Lung (tissue), 12 donors: ENCODE measurements around the gene PKD1. TPM values are rescaled to one million over a fixed set of nuclear protein-coding genes. Genes with fewer than 3 reads are reported as not detected.
"Not testable (repeated sequence)": the region's sequence is repeated elsewhere in the genome, so short reads cannot be mapped to it uniquely, and the experiment has no call there.

Source experiments
- ATAC-seq: fragments of 200-7000 bp; cut with Tn5 transposase; one replicate; pipeline ENCODE4 v1.9.1; 2020; ENCODE audit warnings: moderate number of reproducible peaks; ENCODE audit not compliant: insufficient read depth, low FRiP score
- DNase-seq, 3 donors: peaks; one replicate each; pipeline ENCODE4 v3.0.0-alpha.2; 2013 to 2017
- H3K27ac ChIP-seq, 2 donors: one replicate each; pipeline ENCODE4 v1.5.1; 2013; ENCODE audit warnings: mild to moderate bottlenecking in 2 of 2, moderate library complexity in 2 of 2, control low read depth in 1 of 2, inconsistent platforms in 1 of 2, low read depth in 1 of 2, low read length in 1 of 2
- H3K27me3 ChIP-seq, 3 donors: one replicate each; pipeline ENCODE4 v1.5.1; 2013; ENCODE audit warnings: low read length in 2 of 3; ENCODE audit not compliant: control insufficient read depth in 3 of 3, insufficient read depth in 3 of 3
- H3K36me3 ChIP-seq, 4 donors: one replicate each; pipeline ENCODE4 v1.5.1; 2013; ENCODE audit warnings: low read length in 4 of 4, mild to moderate bottlenecking in 1 of 4, moderate library complexity in 1 of 4; ENCODE audit not compliant: control insufficient read depth in 4 of 4, insufficient read depth in 4 of 4
- H3K4me1 ChIP-seq, 5 donors: one replicate each; pipeline ENCODE4 v1.5.1; 2013; ENCODE audit warnings: low read length in 5 of 5, mild to moderate bottlenecking in 2 of 5, moderate library complexity in 1 of 5; ENCODE audit not compliant: control insufficient read depth in 5 of 5, insufficient read depth in 5 of 5
- H3K4me3 ChIP-seq: one replicate; pipeline ENCODE4 v1.5.1; 2013; ENCODE audit warnings: mild to moderate bottlenecking, control low read depth, moderate library complexity
- H3K9ac ChIP-seq, 2 donors: one replicate each; pipeline ENCODE4 v1.5.1; 2013; ENCODE audit warnings: low read length in 2 of 2, control low read depth in 1 of 2; ENCODE audit not compliant: insufficient read depth in 1 of 2
- H3K9me3 ChIP-seq, 4 donors: one replicate each; pipeline ENCODE4 v1.5.1; 2013; ENCODE audit warnings: low read length in 3 of 4, mild to moderate bottlenecking in 1 of 4, moderate library complexity in 1 of 4; ENCODE audit not compliant: control insufficient read depth in 4 of 4, insufficient read depth in 3 of 4
- WGBS, 2 donors: extraction: QIAGEN DNeasy Blood & Tissue Kit; methylation state at CpG; one replicate each; pipeline ENCODE4 v1.1.7; 2013; 5-methylcytosine and 5-hydroxymethylcytosine counted together
- polyA plus RNA-seq, 2 donors: library from polyadenylated mRNA; stranded (reverse); fragments of 200-250 nt; gene quantifications; one replicate each; pipeline ENCODE4 v1.2.1, GENCODE V29; 2013
- total RNA-seq, 2 donors: library from RNA; depleted of rRNA in 1 of 2; stranded (reverse); fragments of >200 nt in 1 of 2; gene quantifications; one replicate each; pipeline ENCODE4 v1.2.1, GENCODE V29; 2014 to 2021
- TF ChIP-seq, protein P1 (sequence below): IDR thresholded peaks from 2 replicates; pipeline ENCODE4 v1.5.1; 2012; ENCODE audit warnings: mild to moderate bottlenecking; ENCODE audit errors: control extremely low read depth, extremely low read depth
- donor health status: control.
- donor health status: control.
- donor health status: Bipolar disorder and iron deficiency.
- donor health status: healthy.
- donor health status: DM: yes; HTN: yes; CAD: no.

The PKD1 gene
- total and polyA plus RNA-seq, 4 donors: 39.1 to 128 (median 64.6) TPM

DNA sequence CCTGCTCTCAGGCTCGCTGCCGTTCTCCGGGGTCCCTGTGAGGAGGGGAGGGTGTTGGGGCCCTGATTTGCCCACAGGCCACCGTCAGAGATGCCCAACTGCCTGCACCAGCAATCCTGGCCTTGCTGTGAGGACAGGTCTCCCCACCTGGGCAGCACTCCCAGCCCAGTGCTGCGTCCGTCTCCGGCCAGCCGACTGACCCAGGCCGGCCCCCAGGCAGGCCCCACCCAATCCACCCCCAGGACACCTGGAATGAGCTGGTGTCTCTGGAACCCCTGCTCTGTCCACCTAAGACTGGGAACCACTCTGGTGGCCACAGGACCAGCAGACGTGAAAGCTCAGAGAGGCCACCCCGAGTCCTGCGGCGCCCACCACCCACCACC, 20.1 kb downstream of the PKD1 start:
- DNase-seq: no peak
- Histone ChIP-seq H3K36me3 (peaks cover 0 to 35% (median 0%) of the 10 kb centered on the region in 4 donors), H3K4me1 (no peaks in the 10 kb centered on the region)

GRCh38 chr16:2114885-2115590, 20.7 kb downstream of the PKD1 start:
- not testable (repeated sequence) for H3K27me3 ChIP-seq, DNase-seq, H3K27ac ChIP-seq, H3K9ac ChIP-seq, ATAC-seq, H3K4me1 ChIP-seq, H3K9me3 ChIP-seq, H3K4me3 ChIP-seq
- peaks cover 0 to 39% (median 0%) of the 10 kb centered on the region in 4 donors for H3K36me3 ChIP-seq
- 86 to 88% methylated on average over 18 to 33 of the region's 34 CpGs for WGBS, 2 donors

More for the DNA sequence above, 20.1 kb downstream of the PKD1 start:
- H3K9ac ChIP-seq: no peak overlapping the region
- no peaks in the 10 kb centered on the region for H3K27me3 ChIP-seq
- no peak overlapping the region for H3K27ac ChIP-seq
- H3K9me3 ChIP-seq: no peaks in the 10 kb centered on the region
- TF ChIP-seq, protein P1, sequence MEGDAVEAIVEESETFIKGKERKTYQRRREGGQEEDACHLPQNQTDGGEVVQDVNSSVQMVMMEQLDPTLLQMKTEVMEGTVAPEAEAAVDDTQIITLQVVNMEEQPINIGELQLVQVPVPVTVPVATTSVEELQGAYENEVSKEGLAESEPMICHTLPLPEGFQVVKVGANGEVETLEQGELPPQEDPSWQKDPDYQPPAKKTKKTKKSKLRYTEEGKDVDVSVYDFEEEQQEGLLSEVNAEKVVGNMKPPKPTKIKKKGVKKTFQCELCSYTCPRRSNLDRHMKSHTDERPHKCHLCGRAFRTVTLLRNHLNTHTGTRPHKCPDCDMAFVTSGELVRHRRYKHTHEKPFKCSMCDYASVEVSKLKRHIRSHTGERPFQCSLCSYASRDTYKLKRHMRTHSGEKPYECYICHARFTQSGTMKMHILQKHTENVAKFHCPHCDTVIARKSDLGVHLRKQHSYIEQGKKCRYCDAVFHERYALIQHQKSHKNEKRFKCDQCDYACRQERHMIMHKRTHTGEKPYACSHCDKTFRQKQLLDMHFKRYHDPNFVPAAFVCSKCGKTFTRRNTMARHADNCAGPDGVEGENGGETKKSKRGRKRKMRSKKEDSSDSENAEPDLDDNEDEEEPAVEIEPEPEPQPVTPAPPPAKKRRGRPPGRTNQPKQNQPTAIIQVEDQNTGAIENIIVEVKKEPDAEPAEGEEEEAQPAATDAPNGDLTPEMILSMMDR: no peak
- no peak for ATAC-seq
- WGBS, 2 donors: 84 to 93% methylated on average over 10 to 13 of the region's 13 CpGs
- no peak overlapping the region for H3K4me3 ChIP-seq

GRCh38 chr16:2114225-2114624, 21.5 kb downstream of the PKD1 start:
- H3K4me1 ChIP-seq, H3K9ac ChIP-seq, H3K27me3 ChIP-seq, DNase-seq, H3K27ac ChIP-seq, H3K9me3 ChIP-seq, ATAC-seq, H3K4me3 ChIP-seq: not testable (repeated sequence)
- WGBS, 2 donors: 96 to 97% methylated on average over 26 of the region's 26 CpGs
- H3K36me3 ChIP-seq: peaks cover 0 to 45% (median 0%) of the 10 kb centered on the region in 4 donors

DNA sequence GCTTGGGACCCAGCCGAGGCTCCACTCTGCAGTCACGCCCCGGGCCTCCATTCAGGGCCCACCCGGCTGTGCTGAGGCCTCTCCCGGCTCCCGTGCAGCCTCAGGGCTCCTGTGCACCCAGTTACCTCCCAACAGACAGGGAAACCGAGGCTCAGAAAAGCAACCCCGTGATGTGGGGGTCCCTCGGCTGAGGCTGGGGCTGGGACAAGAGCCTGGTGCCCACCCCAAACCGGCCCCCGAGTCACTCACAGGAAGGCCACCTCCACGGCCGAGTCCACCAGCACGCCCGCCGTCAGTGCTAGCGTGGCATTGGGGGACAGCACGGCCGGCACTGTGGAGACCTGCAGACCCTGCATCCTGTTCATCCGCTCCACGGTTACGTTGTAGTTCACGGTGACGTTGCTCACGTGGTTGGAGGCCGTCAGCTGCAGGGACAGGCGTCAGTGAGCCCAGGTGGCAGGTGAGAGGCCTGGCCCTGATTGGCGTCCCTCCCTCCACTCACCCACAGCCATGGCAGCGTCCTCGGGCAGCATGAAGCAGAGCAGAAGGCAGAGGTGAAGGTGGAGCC, 23.1 kb downstream of the PKD1 start:
- DNase-seq, ATAC-seq, H3K4me1 ChIP-seq, H3K9ac ChIP-seq, H3K4me3 ChIP-seq, H3K9me3 ChIP-seq, H3K27me3 ChIP-seq, H3K27ac ChIP-seq: not testable (repeated sequence)
- 88 to 91% methylated on average over 25 to 30 of the region's 30 CpGs for whole genome bisulfite sequencing, 2 donors
- H3K36me3 ChIP-seq: peaks cover 0 to 60% (median 0%) of the 10 kb centered on the region in 4 donors

DNA sequence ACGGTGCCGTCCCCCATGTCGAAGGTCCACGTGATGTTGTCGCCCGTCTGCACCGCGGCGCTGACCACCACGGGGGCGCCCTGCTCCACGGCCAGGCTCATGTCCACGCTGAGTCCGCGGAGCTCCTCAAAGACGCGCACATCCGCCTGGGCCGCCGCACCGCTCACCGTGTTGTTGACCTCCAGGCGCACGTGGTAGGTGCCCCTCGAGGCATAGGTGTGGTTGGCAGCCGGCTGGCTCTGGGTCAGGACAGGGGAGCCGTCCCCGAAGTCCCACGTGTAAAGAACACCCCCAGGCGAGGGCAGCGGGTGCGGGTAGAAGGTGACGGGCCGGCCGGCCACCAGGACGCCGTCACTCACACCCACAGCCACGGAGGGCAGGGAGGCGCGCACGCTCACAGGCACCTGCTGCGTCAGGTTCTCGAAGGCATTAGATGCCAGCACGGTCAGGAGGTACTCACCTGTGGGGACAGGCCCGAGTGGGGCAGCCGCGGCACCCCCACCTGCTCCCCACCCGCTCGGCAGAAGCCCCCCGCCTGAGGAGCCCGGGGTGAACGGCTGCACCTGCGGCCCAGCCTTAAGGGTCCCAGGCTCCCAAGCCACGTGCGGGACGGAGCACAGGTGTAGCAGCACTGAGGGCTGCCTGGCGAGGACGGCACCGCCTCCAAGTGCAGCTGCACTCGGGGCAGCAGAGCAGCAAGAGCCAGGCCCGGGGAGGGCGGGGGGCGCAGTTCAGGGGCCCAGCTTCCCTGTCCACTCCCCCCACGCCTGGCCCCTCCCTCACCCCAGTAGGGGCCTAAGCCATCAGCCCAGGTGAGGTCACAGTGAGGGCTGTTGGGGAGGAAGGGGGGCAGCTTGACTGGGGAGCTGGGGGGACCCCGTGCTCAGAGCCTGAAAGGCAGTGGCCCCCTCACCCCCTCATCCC, 24.0 kb downstream of the PKD1 start:
- H3K9ac ChIP-seq, ATAC-seq: not testable (repeated sequence)

DNA sequence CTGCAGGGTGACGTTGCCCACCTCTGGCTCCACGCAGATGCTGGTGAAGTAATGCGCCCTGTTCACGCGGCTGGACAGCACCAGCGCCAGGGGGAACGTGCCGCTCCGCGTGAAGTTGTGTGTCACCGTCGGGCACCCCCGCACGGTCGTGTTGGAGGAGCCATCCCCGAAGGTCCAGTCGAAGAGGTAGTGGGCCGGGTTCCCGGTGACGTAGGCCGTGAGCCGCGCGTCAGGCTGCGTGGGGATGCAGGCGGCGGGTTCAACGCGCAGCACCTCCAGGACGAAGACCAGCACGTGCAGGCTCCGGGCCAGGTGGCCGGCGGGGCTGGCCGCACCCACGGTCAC, 24.7 kb downstream of the PKD1 start:
- 96 to 98% methylated on average over 35 to 36 of the region's 36 CpGs for WGBS, 2 donors
- peaks cover 0 to 70% (median 3%) of the 10 kb centered on the region in 4 donors for H3K36me3 ChIP-seq

More for the DNA sequence above, 24.0 kb downstream of the PKD1 start:
- H3K27me3 ChIP-seq, H3K4me1 ChIP-seq, H3K9me3 ChIP-seq, H3K4me3 ChIP-seq, H3K27ac ChIP-seq, DNase-seq: not testable (repeated sequence)
- peaks cover 0 to 65% (median 3%) of the 10 kb centered on the region in 4 donors for H3K36me3 ChIP-seq
- WGBS, 2 donors: 95 to 97% methylated on average over 50 to 65 of the region's 65 CpGs

More for the DNA sequence above, 24.7 kb downstream of the PKD1 start:
- ATAC-seq, H3K4me3 ChIP-seq, H3K27me3 ChIP-seq, H3K4me1 ChIP-seq, H3K9ac ChIP-seq, H3K9me3 ChIP-seq, DNase-seq, H3K27ac ChIP-seq: not testable (repeated sequence)
